Right lobe of liver (tissue), 4 donors: Measurements from ENCODE around the gene PTCSC3.

Experiments
- CTCF ChIP-seq, 4 donors: fragments of 200-600 bp in 3 of 4; fragments of 450-650 bp in 1 of 4; IDR thresholded peaks; one replicate each; pipeline versions ENCODE4 v1.5.1 to v1.8.0; 2016 to 2022; ENCODE audit warnings: antibody characterized with exemption in 4 of 4, mild to moderate bottlenecking in 2 of 4
- POLR2A ChIP-seq: fragments of 450-650 bp; IDR thresholded peaks from one replicate; pipeline ENCODE4 v1.6.1; 2017; ENCODE audit warnings: antibody characterized with exemption, mild to moderate bottlenecking
- donor health status: DM: no; HTN: no; CAD: no.
- donor health status: DM: no; HTN: no; CAD: no.
- donor health status: DM: no; HTN: yes; CAD: no.

- no peak for TF ChIP-seq CTCF (IDR thresholded peaks at IDR 0.05)
- TF ChIP-seq POLR2A = no peak
Observed at GRCh38 chr14:36097356-36097755, 79.2 kb downstream of the PTCSC3 start.
